ENCODE data around the gene JKAMP.
"Not testable (repeated sequence)": the region's sequence is repeated elsewhere in the genome, so short reads cannot be mapped to it uniquely, and the experiment has no call there.

JKAMP gene, protein sequence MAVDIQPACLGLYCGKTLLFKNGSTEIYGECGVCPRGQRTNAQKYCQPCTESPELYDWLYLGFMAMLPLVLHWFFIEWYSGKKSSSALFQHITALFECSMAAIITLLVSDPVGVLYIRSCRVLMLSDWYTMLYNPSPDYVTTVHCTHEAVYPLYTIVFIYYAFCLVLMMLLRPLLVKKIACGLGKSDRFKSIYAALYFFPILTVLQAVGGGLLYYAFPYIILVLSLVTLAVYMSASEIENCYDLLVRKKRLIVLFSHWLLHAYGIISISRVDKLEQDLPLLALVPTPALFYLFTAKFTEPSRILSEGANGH

DNA sequence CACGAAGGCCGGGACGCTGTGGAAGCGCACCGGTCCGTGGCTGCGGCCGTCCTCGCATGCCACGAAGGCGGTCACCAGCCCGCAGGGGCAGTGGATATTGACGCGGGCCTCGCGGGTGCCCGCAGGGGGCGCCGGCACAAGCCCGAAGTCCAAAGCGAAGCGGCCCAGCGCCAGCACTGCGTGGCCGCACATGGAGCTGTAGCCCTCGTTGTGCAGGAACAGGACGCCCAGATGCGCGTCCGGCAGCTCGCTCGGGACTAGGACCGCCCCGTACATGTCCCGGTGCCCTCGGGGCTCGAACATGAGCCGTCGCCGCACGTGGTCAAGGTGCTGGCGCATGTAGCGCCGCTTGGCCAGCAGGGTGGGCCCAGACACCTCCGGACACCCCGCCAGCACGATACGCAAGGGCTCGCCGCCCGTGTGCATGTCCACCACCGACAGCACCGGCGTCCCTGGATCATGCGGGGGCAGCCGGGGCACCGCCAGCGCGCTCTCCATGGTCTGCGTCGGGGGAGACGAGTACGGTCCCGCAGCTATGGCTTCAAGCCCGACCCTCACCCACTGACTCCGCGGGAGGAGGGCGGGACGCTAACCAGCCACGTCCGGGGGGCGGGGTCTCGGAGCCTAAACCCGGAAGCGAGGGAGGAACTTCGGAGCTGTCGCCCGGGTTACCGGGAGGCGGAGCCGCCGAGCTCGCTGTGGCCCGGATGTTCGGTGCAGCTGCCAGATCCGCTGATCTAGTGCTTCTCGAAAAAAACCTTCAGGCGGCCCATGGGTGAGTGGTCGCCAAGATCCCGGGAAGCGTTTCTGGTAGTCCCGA is at the start of gene JKAMP, which contains the start of gene L3HYPDH:
JKAMP (plus strand) TSS at position 699 of the 820 bp plus-strand sequence; CDS start at position 772, 73 bp downstream.
L3HYPDH (minus strand) TSS at position 590 of the 820 bp plus-strand sequence; CDS start at position 498, 92 bp downstream.
- Histone ChIP-seq H3K4me3 (ENCODE audit: low read length) (peak within 1 kb of the TSS; percentile 82), H3K9ac (ENCODE audit: low read length) (peak within 1 kb of the TSS; percentile 52), H3K36me3 (ENCODE audit: control insufficient read depth, insufficient read depth, low read length) (peaks cover 7% of the 10 kb centered on the region), H3K27me3 (ENCODE audit: control insufficient read depth, insufficient read depth, low read length) (no peaks in the 10 kb centered on the region), H3K27ac (ENCODE audit: low read depth, low read length) (peak within 1 kb of the TSS; percentile 91), H3K4me1 (ENCODE audit: control insufficient read depth, insufficient read depth, low read length) (peaks cover 10% of the 10 kb centered on the region)

DNA sequence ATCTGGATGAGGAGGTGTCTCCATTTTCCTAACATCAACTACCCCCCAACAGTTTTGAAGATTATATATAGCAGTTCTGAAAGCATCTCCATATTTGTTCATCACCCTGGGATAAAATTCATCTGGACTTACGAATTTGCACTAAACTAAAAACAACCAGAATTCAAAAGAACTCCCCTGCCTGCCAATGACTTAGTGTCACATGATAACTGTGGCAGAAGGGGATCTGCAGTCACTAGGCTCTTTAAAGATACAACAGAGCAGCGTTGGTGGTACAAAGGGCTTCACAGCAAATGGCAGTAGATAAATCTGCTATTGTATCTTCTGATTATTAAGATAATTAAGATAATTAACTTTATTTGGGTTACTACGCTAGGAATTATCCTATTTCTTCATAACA is 49.2 kb upstream of the JKAMP start:
- no peak overlapping the region for H3K4me3 ChIP-seq (ENCODE audit: low read length)
- H3K27ac ChIP-seq (ENCODE audit: low read depth, low read length), result no peak overlapping the region
- H3K36me3 ChIP-seq (ENCODE audit: control insufficient read depth, insufficient read depth, low read length), result no peaks in the 10 kb centered on the region
- no peaks in the 10 kb centered on the region for H3K4me1 ChIP-seq (ENCODE audit: control insufficient read depth, insufficient read depth, low read length)
- H3K9ac ChIP-seq (ENCODE audit: low read length), result no peak overlapping the region
- H3K27me3 ChIP-seq (ENCODE audit: control insufficient read depth, insufficient read depth, low read length), result no peaks in the 10 kb centered on the region

DNA sequence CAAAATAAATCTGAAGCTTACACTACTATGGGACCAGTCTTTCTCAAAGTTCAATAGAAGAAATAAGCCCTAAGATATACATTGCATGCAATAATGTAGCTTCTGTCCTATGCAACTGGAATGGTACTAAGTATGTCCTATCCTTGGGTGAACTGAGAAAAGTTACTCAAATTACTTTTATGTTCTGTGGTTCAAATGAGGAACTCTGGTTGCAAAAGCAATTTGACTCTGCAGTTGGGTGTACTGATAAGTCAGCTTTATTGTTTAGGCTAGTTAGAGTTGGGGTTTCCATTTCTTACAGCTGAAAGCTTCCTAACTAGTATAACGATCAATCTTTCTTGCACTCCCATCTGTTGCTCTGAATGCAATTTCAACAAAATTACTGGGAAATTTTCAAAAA is 48.3 kb upstream of the JKAMP start:
- Histone ChIP-seq H3K4me3 (ENCODE audit: low read length) (no peak overlapping the region), H3K9ac (ENCODE audit: low read length) (no peak overlapping the region), H3K27ac (ENCODE audit: low read depth, low read length) (no peak overlapping the region), H3K36me3 (ENCODE audit: control insufficient read depth, insufficient read depth, low read length) (no peaks in the 10 kb centered on the region), H3K27me3 (ENCODE audit: control insufficient read depth, insufficient read depth, low read length) (no peaks in the 10 kb centered on the region), H3K4me1 (ENCODE audit: control insufficient read depth, insufficient read depth, low read length) (no peaks in the 10 kb centered on the region)

DNA sequence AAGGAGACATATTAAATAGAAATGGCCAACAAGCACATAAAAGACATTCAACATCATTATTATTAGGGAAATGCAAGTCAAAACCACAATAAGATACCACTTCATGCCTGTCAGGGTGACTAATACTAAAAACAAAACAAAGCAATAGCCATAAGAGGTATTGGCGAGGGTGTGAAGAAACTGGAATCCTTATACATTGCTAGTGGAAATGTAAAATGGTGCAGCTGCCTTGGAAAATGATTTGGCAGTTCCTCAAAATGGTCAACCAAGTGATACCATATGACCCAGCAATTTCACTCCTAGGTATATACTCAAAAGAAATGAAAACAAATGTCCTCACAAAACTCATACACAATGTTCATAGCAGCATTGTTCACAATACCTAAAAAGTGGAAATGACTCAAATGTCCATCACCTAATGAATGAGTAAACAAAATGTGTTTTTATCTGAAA is 46.1 kb upstream of the JKAMP start:
- H3K36me3 ChIP-seq (ENCODE audit: control insufficient read depth, insufficient read depth, low read length), result no peaks in the 10 kb centered on the region
- no peak overlapping the region for H3K9ac ChIP-seq (ENCODE audit: low read length)
- no peak overlapping the region for H3K27ac ChIP-seq (ENCODE audit: low read depth, low read length)
- H3K27me3 ChIP-seq (ENCODE audit: control insufficient read depth, insufficient read depth, low read length), result no peaks in the 10 kb centered on the region
- H3K4me1 ChIP-seq (ENCODE audit: control insufficient read depth, insufficient read depth, low read length), result no peaks in the 10 kb centered on the region
- no peak overlapping the region for H3K4me3 ChIP-seq (ENCODE audit: low read length)

DNA sequence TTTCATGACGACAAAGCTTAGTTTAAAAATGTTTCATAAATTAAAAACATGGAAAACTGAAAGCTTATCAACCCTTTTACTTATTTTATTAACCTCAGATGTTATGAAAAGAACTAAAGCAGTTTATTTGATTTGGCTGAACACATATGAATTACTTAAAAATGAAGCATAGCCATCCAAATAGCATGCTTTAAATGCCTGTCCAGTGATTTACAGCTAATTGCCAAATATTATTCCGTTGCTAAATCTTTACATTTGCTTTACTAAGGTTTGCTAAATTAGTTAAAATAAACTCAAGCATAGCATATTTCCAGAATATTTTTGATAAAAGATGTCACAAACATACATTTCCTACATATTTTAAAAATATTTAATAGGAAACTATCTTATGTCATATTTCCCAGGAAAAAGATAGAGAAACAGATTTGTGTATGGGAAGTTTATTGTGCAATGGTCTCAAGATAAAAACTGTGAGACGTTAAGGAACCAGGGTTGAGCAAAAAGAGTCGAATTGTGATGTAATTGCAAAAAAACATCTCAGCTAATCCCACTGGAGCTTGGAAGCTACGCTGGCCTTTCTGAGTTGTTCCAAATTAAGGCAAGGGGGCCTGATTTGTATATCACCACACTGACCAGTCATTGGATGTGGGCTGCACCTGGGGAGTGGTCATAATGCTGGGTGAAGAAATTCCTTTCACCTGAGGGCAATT is 44.9 kb upstream of the JKAMP start:
- Histone ChIP-seq H3K36me3 (ENCODE audit: control insufficient read depth, insufficient read depth, low read length) (no peaks in the 10 kb centered on the region), H3K9ac (ENCODE audit: low read length) (no peak overlapping the region), H3K4me3 (ENCODE audit: low read length) (no peak overlapping the region), H3K4me1 (ENCODE audit: control insufficient read depth, insufficient read depth, low read length) (no peaks in the 10 kb centered on the region), H3K27me3 (ENCODE audit: control insufficient read depth, insufficient read depth, low read length) (no peaks in the 10 kb centered on the region), H3K27ac (ENCODE audit: low read depth, low read length) (no peak overlapping the region)

DNA sequence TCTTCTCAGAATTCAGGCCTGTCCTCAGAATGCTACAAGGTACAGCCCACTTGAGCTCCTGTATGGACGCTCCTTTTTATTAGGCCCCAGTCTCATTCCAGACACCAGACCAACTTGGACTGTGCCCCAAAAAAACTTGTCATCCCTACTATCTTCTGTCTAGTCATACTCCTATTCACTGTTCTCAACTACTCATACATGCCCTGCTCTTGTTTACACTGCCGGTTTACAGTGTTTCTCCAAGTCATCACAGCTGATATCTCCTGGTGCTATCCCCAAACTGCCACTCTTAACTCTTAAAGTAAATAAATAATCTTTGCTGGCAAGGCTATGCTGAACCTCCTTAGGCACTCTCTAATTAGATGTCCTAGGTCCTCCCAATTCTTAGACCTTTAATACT is 35.6 kb upstream of the JKAMP start:
- not testable (repeated sequence) for H3K27me3 ChIP-seq (ENCODE audit: control insufficient read depth, insufficient read depth, low read length); H3K36me3 ChIP-seq (ENCODE audit: control insufficient read depth, insufficient read depth, low read length); H3K9ac ChIP-seq (ENCODE audit: low read length); H3K4me1 ChIP-seq (ENCODE audit: control insufficient read depth, insufficient read depth, low read length); H3K27ac ChIP-seq (ENCODE audit: low read depth, low read length); H3K4me3 ChIP-seq (ENCODE audit: low read length)

DNA sequence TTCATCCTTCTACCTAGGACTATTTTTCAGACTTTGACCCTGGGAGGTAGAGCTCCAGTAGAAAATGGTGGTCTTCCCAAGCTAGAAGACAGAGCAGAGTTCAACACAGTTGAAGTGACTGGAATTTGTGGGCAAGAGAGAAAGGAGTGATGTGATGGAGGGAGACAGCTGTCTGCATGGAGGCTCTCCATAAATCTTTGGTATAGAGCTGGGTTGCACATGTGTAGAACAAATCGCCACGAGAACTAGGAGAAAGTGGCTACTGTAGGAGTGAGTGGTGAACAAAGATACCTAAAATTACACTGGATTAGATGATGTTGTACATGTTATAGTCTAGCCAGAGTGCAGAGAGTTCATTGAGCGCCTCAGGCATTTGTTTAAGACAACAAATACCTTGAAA is 33.6 kb upstream of the JKAMP start:
- no peaks in the 10 kb centered on the region for H3K36me3 ChIP-seq (ENCODE audit: control insufficient read depth, insufficient read depth, low read length)
- H3K4me1 ChIP-seq (ENCODE audit: control insufficient read depth, insufficient read depth, low read length), result no peaks in the 10 kb centered on the region
- no peak overlapping the region for H3K9ac ChIP-seq (ENCODE audit: low read length)
- no peaks in the 10 kb centered on the region for H3K27me3 ChIP-seq (ENCODE audit: control insufficient read depth, insufficient read depth, low read length)
- no peak overlapping the region for H3K4me3 ChIP-seq (ENCODE audit: low read length)
- H3K27ac ChIP-seq (ENCODE audit: low read depth, low read length), result no peak overlapping the region

DNA sequence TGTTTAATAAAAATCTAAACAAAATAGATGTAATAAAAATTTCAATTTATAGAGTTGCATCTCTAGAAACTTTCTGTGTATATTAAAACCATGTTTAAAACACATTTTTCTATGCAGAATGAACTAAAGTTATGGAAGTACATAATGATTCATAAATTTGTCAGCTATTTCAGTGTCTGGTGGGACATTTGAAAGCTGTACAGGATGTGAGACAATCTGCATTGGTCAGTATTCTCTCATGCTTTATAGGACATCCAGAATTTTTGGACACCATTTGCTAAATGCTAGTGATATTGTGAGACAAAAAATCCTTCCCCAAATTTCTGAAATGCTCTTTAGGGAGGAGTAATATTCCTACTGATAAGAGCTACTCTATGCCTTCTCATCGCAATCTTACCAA is 32.5 kb upstream of the JKAMP start:
- no peaks in the 10 kb centered on the region for H3K36me3 ChIP-seq (ENCODE audit: control insufficient read depth, insufficient read depth, low read length)
- H3K4me3 ChIP-seq (ENCODE audit: low read length), result no peak overlapping the region
- H3K4me1 ChIP-seq (ENCODE audit: control insufficient read depth, insufficient read depth, low read length), result no peaks in the 10 kb centered on the region
- no peak overlapping the region for H3K27ac ChIP-seq (ENCODE audit: low read depth, low read length)
- H3K9ac ChIP-seq (ENCODE audit: low read length), result no peak overlapping the region
- H3K27me3 ChIP-seq (ENCODE audit: control insufficient read depth, insufficient read depth, low read length), result no peaks in the 10 kb centered on the region

DNA sequence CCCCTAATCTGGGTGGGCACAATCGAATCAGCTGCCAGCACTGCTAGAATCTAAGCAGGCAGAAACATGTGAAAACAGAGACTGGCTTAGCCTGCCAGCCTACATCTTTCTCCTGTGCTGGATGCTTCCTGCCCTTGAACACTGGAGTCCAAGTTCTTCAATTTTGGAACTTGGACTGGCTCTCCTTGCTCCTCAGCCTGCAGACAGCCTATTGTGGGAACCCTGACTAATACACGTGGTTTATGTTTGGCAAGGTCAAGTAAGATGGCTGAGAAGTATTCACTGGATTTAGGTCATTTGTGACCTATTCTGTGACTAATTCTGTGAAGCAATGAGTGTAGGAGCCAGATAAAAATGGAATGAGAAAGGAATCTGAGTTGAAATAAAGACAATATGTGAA is 30.2 kb upstream of the JKAMP start:
- Histone ChIP-seq H3K4me3 (ENCODE audit: low read length) (no peak overlapping the region), H3K9ac (ENCODE audit: low read length) (no peak overlapping the region), H3K27me3 (ENCODE audit: control insufficient read depth, insufficient read depth, low read length) (no peaks in the 10 kb centered on the region), H3K36me3 (ENCODE audit: control insufficient read depth, insufficient read depth, low read length) (no peaks in the 10 kb centered on the region), H3K4me1 (ENCODE audit: control insufficient read depth, insufficient read depth, low read length) (no peaks in the 10 kb centered on the region), H3K27ac (ENCODE audit: low read depth, low read length) (no peak overlapping the region)

DNA sequence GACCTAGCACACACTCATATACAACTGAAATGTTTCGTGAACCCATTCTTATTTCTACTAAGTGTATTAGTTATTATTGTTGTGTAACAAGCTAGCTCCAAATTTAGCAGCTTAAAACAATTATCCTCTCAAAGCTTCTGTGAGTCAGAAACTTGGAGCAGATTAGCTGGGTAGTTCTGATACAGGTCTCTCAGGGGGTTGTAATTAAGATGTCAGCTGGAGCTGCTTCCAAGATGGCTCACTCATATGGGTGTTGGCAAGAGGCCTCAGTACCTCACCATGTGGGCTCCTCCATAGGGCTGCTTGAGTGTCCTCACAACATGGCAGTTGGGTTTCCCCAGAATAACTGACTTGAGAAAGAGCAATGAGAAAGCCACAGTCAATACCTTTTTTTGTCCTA is 28.9 kb upstream of the JKAMP start:
- no peaks in the 10 kb centered on the region for H3K27me3 ChIP-seq (ENCODE audit: control insufficient read depth, insufficient read depth, low read length)
- no peaks in the 10 kb centered on the region for H3K4me1 ChIP-seq (ENCODE audit: control insufficient read depth, insufficient read depth, low read length)
- H3K9ac ChIP-seq (ENCODE audit: low read length), result no peak overlapping the region
- no peak overlapping the region for H3K4me3 ChIP-seq (ENCODE audit: low read length)
- H3K27ac ChIP-seq (ENCODE audit: low read depth, low read length), result no peak overlapping the region
- H3K36me3 ChIP-seq (ENCODE audit: control insufficient read depth, insufficient read depth, low read length), result no peaks in the 10 kb centered on the region

DNA sequence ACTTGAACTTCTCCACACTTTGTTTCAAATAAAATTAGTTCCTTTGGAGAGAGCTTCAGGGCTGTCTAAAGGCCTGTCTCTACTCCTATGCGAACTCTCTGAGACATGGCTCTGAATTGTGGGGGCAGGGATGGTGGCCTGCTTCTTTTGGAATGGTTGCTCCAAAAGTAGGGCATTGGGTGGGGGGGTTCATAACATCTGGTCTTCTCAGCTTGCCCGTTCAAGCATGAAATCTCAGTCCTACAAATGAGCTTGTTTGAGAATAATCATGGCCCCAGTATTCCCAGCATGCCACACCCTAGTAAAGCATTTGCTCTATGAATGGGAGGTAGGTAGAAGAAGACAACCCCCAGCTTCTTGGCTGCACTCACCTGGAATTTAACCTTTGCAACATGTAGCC is 25.8 kb upstream of the JKAMP start:
- Histone ChIP-seq H3K4me3 (ENCODE audit: low read length) (no peak overlapping the region), H3K4me1 (ENCODE audit: control insufficient read depth, insufficient read depth, low read length) (no peaks in the 10 kb centered on the region), H3K27me3 (ENCODE audit: control insufficient read depth, insufficient read depth, low read length) (no peaks in the 10 kb centered on the region), H3K9ac (ENCODE audit: low read length) (no peak overlapping the region), H3K36me3 (ENCODE audit: control insufficient read depth, insufficient read depth, low read length) (no peaks in the 10 kb centered on the region), H3K27ac (ENCODE audit: low read depth, low read length) (no peak overlapping the region)

DNA sequence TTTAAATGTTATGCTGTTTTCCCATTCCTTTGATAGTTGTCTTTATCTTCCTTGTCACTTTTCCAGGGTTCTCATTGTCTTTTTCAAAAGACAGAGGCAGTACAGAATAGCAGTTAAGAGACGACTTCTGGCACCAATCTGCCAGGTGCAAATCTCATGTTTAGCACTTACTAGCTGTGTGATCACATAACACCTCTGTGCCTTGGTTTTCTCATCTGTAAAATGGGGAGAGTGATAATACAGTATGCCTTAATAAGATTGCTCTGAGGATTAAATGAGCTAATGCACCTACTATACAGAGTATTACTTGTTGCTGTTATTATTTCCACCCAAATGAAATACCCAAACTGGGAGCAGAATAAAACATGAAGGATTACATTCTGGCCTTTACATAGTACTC is 23.9 kb upstream of the JKAMP start:
- Histone ChIP-seq H3K4me1 (ENCODE audit: control insufficient read depth, insufficient read depth, low read length) (peaks cover 4% of the 10 kb centered on the region), H3K27ac (ENCODE audit: low read depth, low read length) (no peak overlapping the region), H3K27me3 (ENCODE audit: control insufficient read depth, insufficient read depth, low read length) (no peaks in the 10 kb centered on the region), H3K36me3 (ENCODE audit: control insufficient read depth, insufficient read depth, low read length) (no peaks in the 10 kb centered on the region), H3K4me3 (ENCODE audit: low read length) (no peak overlapping the region), H3K9ac (ENCODE audit: low read length) (no peak overlapping the region)
